Fibroblast of skin of right quadriceps (primary cell): Measurements from ENCODE around the gene EPB41.
"Not testable (repeated sequence)": the region's sequence is repeated elsewhere in the genome, so short reads cannot be mapped to it uniquely, and the experiment has no call there.

ENCODE experiments used
- DNase-seq: peaks from one replicate; pipeline ENCODE4 v3.0.0-alpha.2; 2013

EPB41 gene

DNA sequence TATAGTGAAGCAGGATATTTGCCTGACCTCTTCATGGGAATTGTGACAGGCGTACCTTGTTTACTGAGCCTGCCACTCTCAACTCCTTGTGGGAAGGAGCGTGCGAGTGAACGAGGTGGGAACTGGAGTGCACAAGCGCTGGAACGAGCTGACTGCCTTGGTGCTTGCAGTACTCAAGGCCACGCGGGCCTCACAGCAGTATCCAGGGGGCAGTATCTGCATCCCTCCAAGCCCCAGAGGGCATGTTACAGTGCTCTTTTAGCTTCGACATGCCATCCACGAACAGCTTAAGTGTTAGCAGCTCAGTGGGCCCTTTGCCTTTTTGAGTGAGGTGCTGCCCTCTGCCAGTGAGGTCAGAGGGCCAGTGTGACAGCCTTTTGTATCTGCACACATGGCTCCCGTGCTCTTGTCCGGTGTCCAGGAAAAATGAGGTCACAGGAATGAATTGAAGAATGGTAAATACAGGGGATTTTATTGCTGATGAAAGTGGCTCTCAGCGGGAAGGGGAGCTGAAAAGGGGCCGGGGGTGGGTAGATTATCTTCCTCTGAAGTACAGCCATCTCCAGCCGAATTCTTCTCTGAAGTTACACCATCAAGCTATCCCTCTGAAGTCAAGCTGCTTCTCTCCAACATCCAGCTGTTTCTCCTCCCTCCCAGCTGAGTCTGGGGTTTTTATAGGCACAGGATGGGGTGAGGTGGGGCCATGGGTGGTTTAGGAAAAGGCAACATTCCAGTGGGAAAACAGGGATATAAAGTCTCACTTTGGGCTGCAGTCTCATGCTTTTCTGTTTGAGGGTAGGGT lies 69.3 kb downstream of the EPB41 start:
- DNase-seq: no peak

DNA sequence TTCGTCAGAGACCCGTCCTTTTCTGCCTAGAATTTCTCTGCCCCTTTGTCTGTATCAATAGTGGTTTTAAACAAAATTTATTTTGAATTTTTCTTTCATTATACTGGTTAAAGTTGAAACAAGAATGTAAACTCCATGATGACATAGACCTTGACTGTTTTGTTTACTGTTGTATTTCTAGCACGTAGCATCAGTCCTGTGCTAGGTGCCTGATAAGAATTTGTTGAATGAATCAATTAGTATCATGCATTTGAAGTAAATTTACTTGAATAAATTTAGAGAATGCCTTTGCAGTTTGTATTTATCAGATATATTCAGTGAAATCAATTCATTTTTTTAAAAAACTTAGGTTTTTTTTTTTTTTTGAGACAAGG lies 69.9 kb downstream of the EPB41 start:
- DNase-seq: no peak

DNA sequence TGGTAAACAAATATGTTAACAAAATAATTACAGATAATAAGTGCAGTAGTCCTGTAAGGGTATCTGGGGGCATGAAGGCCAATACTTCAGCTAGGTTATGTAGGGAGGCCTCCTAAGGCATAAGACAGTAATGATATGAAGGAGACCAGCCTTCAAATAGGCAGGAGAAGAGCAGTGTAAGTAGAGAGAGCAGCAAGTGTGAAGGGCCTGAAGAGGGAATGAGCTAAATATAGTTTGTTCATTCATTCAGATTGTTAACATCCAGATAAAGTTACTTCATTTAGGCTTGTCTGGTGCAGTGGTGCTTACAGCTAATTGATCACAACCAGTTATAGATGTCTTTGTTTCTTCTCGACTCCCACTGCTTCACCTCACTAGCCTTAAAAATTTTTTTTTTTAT lies 71.1 kb downstream of the EPB41 start:
- DNase-seq: no peak

DNA sequence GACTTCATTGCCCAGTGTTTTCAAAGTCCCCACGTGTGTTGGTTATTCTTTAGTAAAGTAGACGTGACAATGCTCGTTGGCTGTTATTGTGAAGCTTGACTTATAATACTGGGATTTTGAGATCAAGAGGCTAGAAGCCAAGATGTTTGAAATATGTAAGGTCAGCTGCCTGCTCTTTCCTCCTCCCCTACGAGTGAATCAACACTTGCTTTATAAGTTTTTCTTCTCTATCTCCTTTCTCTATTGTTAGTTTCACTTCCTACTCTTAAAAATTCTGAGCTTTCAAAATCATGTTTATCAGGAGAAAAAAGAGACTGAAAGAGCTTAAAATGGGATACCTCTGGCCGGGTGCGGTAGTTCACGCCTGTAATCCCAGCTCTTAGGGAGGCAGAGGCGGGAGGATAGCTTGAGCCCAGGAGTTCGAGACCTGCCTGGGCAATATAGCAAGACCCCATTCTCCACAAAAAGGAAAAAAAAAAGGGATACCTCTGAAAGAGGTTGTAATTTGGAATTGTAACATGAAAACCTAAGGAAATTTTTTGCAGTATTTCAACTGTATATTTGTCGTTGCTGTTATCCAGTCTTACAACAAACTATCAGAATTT lies 72.0 kb downstream of the EPB41 start:
- DNase-seq: no peak

DNA sequence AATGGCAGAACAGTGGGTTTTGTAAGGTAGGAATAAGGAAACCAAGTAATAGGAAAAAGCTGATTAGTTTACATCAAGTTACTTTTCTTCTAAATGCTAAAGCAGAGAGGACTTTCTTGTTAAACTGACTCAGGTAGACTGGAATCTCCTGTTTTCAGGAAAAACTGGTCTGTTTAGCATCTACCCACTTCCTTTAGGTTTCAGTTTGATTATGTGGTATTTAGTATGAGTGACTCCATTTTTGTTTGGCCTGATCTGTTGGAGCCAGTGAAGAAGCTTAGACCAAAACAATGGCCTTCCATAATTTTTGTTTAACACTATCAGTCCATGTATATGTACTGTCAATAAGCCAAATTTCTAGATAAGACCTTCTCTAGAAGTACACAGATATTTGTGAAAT lies 88.4 kb downstream of the EPB41 start:
- DNase-seq: no peak

DNA sequence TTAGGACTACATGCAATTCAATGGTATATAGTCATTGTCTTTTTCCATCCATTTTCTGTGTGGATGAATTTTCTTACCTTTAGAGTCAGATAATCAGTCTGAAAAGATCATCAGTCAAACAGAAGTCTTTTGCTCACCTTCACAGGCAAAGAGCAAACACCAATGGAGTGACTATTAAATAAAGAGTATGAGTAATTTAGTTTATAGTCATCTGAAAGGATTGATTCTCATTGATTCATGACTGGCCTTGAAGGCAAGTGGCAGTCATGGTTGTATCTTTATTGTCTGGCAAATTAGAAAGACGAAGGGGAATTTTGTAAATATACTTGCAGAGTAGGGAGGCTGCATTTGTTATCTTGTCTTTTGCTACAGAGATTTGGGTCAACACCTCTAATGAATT lies 89.9 kb downstream of the EPB41 start:
- DNase-seq: no peak

DNA sequence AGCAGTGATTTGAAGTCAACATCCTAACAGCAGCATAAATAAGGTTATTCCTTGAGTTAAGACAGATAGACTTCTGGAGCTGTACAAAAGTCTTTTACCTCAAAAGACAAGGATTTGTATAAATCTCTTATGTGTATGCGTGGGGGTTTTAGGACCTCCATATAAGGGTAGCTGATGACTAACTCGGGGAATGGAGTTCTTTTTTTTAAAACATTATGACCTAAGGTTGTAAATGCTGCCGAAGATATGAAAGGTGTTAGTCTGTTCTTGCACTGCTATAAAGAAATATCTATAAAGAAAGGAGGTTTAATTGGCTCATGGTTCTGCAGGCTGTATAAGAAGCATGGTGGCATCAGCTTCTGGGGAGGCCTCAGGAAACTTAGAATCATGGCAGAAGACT lies 90.4 kb downstream of the EPB41 start:
- no peak for DNase-seq

DNA sequence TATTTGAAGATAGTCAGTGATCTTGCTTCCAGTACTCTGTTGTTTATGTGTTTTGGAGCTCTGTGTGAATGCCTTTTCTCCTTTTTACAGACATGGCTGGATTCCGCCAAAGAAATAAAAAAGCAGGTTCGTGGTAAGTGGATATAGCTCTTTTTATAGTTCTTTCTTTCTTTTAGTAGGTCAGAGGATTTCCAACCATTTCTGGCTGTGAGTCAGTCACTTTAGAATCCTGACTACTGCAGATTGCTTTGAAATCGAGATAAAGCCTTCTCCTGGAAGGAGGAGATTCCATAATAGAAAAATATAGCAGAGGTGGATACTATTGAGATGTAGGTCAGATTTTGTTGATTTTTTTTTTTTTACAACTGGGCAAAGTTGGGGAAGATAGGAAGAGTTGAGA lies 97.4 kb downstream of the EPB41 start:
- no peak for DNase-seq

DNA sequence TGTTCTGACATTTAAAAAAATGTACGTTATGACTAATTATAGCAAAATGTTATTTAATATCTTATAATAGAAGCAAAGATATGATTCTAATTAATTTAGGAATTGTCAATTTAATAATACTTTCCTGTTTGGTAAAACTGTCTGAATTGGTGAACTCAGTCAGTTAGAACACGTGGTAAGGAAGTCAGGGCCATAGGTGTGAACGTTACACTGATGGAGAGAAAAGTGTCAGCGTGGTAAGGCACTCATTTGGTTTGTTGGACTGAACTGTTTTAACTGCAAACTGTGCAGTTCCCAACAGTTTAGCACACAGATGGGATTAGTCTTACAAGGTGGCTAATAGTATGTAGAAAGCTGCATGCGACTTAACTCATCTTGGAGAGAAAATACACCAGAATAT lies 102.9 kb downstream of the EPB41 start:
- no peak for DNase-seq

DNA sequence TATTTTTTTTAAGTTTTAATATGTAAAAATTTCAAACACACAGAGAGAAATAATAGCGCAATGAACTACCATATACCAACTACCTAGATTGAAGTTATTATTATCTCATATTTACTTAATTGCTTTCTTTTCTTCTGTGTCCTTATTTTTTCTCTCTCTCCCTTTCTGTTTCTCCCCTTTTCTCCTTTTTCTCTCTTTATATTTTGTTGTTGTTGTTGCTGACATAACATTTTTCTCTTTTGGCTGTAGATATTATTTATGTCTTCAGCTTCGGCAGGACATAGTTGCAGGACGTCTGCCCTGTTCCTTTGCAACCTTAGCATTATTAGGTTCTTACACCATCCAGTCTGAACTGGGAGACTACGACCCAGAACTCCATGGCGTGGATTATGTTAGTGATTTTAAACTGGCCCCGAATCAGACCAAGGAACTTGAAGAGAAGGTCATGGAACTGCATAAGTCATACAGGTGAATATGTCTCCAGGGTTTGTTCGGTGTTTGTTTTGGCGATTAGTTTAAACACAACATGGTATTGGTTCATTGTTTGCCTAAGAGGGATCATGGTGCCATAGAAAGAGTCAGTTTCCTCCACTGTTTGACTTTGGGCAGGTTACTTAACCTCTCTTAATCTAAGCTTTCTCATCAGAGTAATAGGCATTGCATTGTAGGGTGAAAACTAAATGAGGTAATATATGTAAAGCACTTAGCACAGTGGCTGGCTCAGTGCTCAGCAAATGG lies 103.8 kb downstream of the EPB41 start:
- no peak for DNase-seq

DNA sequence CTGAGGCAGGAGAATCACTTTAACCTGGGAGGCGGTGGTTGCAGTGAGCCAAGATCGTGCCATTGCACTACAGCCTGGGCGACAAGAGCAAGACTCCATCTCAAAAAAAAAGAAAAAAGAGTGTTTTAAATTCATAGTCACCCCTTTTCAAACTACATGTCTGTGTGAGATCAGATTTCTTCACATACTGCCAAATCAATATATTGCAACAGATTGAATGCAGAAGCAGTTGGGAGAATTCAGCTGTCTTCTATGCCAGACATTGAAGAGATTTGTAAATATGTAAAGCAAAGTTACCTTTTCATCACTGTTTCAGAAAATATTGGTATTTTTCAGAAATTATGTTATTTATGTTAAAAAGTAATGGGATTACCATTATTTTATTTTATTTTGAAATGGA lies 108.3 kb downstream of the EPB41 start:
- no peak for DNase-seq

DNA sequence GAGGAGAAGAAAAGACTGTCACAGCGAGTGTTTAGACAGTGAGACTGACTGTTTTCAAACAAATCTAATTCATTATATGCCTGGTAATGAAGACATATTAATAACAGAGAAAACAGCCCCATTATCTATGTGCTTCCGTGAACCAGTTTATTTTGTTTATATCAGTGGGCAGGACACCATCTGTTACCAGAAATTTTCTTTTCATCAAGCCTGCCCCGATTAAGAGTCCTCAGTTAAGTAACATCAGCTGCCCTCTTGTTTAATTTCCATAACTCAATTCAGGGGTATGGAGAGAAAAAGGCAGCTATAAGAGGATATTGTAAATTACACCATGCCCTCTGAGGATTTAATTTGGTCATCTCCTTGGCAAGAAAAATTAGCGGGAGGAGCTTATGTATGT lies 115.3 kb downstream of the EPB41 start:
- DNase-seq: no peak

DNA sequence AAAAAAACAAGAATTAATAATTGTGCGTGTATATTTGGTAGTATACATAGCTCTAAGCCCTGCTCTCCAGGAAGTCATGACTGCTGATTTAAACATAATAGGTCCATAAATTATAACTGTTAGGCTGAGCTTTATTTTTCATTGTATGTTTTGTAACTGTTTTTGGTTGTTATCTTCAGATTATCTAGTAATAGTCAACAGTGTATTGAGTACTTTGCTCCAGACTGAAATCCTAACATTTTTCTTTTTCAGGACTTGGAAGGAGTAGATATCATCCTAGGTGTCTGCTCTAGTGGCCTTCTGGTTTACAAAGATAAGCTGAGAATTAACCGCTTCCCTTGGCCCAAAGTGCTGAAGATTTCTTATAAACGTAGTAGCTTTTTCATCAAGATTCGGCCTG lies 118.5 kb downstream of the EPB41 start:
- no peak for DNase-seq

DNA sequence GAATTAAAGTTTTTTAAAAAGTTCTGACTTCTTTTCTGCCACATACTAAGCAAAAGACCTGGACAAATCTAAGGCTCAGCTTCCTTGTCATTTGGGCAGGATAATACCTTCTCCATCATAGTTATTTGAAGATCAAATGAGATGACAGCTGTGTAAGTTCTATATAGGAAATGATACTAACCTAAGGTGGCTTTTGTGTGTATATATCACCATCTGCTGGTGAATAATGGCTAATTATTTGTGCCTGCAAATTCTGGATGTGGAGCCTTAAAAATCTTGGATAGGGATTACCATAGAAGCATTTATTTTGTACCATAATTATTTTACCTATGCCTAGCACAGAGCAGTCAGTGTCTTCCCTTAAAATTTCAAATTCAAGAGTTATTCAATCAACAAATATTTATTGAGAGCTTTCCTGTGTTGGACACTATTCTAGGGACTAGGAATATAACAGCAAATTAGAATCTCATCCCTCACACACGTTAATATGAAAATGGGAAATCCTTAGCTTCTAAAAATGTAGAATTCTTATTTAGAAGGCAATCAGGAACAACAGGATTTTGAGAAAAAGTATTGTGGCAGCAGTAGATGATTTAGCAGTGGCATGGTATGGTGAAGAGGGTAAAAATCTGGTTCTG lies 119.6 kb downstream of the EPB41 start:
- peak; percentile 46 for DNase-seq

DNA sequence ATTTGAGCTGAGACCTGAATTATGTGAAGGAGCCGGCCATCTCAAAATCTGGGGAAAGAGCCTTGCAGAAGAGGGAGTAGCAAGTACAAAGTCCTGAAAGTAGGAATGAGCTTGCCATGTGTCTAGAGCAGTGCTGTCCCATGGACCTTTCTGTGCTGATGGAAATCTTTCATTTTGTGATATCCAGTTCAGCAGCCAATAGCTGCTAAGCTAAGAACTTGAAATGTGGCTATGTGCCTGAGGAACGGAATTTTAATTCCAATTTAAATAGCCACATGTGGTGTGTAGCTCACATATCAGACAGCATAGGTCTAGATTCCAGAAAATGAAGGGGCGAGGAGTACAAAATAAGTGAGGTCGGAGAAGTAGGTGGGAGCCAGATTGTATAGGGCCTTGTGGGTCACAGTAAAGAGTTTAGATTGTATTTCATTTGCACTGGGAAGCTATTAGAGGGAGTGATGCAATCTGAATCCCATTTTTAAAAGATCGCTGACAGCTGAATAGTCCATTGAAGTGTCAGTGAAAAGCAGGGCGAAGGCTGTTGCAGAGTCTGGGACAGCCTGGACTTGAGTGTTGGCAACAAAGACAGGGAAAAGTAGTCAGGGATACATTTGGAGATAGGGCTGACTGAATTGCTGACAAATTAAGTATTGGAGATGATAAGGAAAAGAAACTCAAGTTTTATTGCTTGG lies 129.1 kb downstream of the EPB41 start:
- no peak for DNase-seq

DNA sequence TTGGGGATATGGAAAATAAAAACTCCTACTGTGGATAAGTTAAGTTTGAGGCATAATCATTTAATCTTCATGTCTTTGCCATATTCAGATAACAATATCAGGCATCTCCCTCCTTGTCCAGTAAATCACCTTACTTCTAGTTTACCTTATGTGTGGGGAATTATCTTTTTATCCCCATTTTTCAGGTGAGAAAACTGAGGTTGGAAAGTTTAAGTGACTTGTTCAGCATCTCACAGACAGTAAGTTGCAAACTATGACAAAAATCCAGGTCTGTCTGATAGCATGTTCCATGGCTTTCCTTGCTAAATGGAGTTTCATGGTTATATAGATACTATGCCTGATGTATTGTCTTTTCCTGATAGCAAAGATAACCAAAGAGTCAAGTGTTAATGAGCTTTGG lies 129.6 kb downstream of the EPB41 start:
- DNase-seq: no peak

DNA sequence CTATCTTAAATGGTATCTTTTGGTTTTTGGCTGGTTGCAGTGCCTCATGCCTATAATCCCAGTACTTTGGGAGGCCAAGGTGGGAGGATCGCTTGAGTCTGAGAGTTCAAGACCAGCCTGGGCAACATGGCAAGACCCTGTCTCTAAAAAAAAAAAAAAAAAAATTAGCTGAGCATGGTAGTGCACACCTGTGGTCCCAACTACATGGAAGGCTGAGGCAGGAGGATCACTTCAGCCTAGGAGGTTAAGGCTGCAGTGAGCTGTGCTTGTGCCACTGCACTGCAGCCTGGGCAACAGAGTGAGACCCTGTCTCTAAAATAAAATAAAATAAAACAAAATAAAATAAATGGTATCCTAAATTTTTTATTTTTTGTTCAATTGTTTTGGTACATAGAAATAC lies 131.3 kb downstream of the EPB41 start:
- not testable (repeated sequence) for DNase-seq

DNA sequence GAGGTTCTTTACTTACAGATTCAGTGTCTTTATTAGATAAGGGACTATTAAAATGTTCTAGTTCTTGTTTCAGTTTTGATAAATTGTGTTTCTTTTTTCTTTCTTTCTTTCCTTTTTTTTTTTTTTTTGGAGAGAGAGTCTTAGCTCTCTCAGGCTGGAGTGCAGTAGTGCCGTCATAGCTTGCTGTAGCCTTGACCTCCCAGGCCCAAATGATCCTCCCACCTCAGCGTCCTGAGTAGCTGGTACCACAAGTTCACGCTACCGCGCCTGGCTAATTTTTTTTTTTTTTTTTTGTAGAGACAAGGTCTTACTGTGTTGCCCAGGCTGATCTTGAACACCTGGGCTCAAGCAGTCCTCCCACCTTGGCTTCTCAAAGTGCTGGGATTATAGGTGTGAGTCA lies 132.8 kb downstream of the EPB41 start:
- no peak for DNase-seq

DNA sequence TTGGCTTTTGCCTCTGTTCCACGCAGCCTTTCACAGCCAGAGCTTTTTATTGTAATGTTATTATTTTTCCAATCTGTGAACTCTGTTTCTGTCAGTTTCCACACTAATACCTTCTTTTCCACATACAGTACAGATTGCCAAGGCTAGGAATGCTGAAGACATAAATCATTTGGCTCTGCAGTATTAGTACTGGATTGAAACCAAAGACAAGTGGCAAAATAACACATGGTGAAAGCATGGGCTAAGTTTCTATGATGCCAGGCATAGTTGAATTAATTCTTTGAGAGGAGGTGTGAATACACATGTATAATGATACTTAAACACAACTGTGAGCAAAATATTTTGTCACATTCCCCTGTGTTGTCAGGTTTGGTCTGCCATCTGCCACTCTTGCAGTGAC lies 135.8 kb downstream of the EPB41 start:
- peak; percentile 6 for DNase-seq

DNA sequence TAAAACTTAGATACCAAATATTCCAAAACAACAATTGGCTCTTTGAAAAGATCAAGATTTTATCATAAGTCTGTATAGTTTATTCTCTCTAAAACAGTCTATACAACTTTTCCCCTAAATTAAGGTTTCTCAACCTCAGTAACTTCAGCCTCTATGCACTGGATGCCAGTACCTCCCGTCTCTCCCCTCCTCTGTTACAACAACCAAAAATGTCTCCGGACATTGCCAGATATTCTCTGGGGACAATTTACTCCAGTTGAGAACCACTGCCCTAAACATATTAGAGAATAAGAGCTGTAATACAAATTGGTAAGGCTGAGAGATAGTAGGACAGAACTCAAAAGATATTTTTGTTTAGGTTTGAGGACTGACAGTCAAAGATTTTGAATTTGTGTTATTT lies 137.7 kb downstream of the EPB41 start:
- DNase-seq: peak; percentile 22

DNA sequence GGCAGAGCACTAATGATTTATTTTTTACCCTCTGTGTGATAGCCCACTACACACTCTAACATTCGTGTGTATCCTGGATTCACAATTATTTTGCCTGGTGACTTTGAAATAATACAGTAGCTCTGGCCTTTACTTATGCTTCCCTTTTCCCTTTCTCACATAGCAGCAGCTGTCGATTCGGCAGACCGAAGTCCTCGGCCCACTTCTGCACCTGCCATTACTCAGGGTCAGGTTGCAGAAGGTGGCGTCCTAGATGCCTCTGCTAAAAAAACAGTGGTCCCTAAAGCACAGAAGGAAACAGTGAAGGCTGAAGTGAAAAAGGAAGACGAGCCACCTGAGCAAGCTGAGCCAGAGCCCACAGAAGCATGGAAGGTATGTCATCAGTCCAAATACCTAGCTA lies 138.6 kb downstream of the EPB41 start:
- DNase-seq: no peak

DNA sequence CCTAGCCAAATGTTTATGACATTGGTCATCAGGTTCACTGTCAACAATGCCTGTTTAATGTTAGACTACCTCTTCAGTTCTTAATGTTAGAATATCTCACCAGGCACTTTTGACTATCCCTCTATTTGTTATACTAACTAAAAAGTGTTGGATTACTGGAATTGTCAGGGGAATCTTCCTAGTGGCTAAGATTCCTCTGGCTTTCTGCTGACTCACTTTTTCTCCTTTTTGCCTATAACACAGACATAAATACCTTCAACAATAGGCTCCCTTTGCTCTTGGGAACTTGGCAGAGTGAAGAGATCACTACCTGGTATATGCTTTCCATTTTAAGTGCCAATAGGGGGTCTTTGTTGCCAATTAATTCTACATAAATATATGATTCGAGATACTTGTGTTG lies 140.8 kb downstream of the EPB41 start:
- DNase-seq: peak; percentile 19

DNA sequence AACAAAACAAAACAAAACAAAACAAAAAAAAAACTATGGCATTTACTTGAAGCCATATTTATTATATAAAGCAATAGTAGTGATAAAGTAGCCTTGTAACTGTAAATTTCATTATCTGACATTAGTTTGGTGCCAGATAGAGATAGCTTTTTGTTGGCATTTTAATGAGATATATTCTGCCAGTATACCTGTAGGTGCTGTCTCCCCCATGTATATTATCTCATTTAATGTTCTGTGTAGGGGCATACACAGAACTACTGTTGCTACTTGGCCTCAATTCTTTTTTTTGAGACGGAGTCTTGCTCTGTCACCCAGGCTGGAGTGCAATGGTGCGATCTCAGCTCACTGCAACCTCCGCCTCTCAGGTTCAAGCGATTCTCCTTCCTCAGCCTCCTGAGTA lies 141.9 kb downstream of the EPB41 start:
- no peak for DNase-seq
